ENCODE data around the gene LBH.

LBH gene

GRCh38 chr2:30255026-30255425, 23.7 kb downstream of the LBH start:
- no peaks in the 10 kb centered on the region for H3K9me3 Mint-ChIP-seq

GRCh38 chr2:30255466-30256408, 24.4 kb downstream of the LBH start:
- Mint-ChIP-seq H3K4me1 (peaks cover 48% of the 10 kb centered on the region), H3K27me3 (ENCODE audit: low read depth) (peaks cover 3% of the 10 kb centered on the region), H3K36me3 (ENCODE audit: low read depth) (peaks cover 38% of the 10 kb centered on the region), H3K9me3 (no peaks in the 10 kb centered on the region), H3K4me3 (no peak overlapping the region), H3K27ac (no peak overlapping the region)
- TF ChIP-seq, protein P1, sequence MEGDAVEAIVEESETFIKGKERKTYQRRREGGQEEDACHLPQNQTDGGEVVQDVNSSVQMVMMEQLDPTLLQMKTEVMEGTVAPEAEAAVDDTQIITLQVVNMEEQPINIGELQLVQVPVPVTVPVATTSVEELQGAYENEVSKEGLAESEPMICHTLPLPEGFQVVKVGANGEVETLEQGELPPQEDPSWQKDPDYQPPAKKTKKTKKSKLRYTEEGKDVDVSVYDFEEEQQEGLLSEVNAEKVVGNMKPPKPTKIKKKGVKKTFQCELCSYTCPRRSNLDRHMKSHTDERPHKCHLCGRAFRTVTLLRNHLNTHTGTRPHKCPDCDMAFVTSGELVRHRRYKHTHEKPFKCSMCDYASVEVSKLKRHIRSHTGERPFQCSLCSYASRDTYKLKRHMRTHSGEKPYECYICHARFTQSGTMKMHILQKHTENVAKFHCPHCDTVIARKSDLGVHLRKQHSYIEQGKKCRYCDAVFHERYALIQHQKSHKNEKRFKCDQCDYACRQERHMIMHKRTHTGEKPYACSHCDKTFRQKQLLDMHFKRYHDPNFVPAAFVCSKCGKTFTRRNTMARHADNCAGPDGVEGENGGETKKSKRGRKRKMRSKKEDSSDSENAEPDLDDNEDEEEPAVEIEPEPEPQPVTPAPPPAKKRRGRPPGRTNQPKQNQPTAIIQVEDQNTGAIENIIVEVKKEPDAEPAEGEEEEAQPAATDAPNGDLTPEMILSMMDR (IDR thresholded peaks at IDR 0.05; ENCODE audit: unreplicated experiment in 3 of 3): no peak

More at GRCh38 chr2:30255026-30255425, 23.7 kb downstream of the LBH start:
- no peak overlapping the region for H3K27ac Mint-ChIP-seq
- H3K36me3 Mint-ChIP-seq (ENCODE audit: low read depth): peaks cover 31% of the 10 kb centered on the region
- peaks cover 3% of the 10 kb centered on the region for H3K27me3 Mint-ChIP-seq (ENCODE audit: low read depth)
- TF ChIP-seq, protein P1 (IDR thresholded peaks at IDR 0.05; ENCODE audit: unreplicated experiment in 3 of 3): no peak
- peaks cover 48% of the 10 kb centered on the region for H3K4me1 Mint-ChIP-seq
- no peak overlapping the region for H3K4me3 Mint-ChIP-seq

DNA sequence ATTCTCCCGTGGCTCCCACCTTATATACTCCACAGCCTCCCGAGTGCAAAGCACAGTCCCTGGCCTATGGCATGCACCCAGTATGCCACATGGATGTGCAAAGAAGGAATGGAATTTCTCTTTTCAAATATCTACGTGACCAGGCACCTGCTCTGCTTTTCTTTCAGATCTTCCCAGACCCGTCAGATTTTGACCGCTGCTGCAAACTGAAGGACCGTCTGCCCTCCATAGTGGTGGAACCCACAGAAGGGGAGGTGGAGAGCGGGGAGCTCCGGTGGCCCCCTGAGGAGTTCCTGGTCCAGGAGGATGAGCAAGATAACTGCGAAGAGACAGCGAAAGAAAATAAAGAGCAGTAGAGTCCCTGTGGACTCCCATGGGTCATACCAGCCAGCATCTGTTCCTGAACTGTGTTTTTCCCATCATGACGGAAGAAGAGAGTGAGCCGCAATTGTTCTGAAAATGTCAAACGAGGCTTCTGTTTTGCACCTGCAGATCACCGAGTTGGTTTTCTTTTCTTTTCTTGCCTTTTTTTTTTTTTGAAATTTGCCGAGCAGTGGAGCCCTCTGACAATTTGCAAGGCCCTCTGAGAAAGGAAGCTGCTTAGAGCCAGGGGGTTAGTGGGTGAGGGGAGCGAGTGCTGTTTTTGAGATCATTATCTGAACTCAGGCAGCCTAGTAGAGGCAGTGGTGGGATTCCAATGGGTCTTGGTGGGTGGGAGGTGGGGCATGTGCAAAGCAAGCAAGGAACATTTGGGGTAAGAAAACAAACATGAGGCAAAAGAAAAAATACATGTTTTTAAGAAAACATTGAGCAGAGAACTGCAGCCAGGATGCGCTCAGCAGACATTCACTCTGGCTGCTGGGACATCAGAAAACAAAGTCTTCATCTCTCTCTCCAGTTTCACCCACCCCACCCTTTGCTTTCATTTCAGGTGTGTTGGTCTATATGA, 26.2 kb downstream of the LBH start:
- TF ChIP-seq, protein P1 (IDR thresholded peaks at IDR 0.05; ENCODE audit: unreplicated experiment in 3 of 3): no peak
- peaks cover 3% of the 10 kb centered on the region for H3K27me3 Mint-ChIP-seq (ENCODE audit: low read depth)
- no peak overlapping the region for H3K27ac Mint-ChIP-seq
- H3K36me3 Mint-ChIP-seq (ENCODE audit: low read depth): peaks cover 44% of the 10 kb centered on the region
- peaks cover 8% of the 10 kb centered on the region for H3K9me3 Mint-ChIP-seq
- no peak overlapping the region for H3K4me3 Mint-ChIP-seq
- H3K4me1 Mint-ChIP-seq: peaks cover 38% of the 10 kb centered on the region

- TF ChIP-seq, protein P1 (IDR thresholded peaks at IDR 0.05; ENCODE audit: unreplicated experiment in 3 of 3): no peak
- Mint-ChIP-seq H3K27me3 (ENCODE audit: low read depth) (peaks cover 3% of the 10 kb centered on the region), H3K36me3 (ENCODE audit: low read depth) (peaks cover 44% of the 10 kb centered on the region), H3K27ac (no peak overlapping the region), H3K4me1 (peaks cover 23% of the 10 kb centered on the region), H3K9me3 (peaks cover 15% of the 10 kb centered on the region), H3K4me3 (no peak overlapping the region)
These were observed 27.7 kb downstream of the LBH start for GRCh38 chr2:30259071-30259470.

DNA sequence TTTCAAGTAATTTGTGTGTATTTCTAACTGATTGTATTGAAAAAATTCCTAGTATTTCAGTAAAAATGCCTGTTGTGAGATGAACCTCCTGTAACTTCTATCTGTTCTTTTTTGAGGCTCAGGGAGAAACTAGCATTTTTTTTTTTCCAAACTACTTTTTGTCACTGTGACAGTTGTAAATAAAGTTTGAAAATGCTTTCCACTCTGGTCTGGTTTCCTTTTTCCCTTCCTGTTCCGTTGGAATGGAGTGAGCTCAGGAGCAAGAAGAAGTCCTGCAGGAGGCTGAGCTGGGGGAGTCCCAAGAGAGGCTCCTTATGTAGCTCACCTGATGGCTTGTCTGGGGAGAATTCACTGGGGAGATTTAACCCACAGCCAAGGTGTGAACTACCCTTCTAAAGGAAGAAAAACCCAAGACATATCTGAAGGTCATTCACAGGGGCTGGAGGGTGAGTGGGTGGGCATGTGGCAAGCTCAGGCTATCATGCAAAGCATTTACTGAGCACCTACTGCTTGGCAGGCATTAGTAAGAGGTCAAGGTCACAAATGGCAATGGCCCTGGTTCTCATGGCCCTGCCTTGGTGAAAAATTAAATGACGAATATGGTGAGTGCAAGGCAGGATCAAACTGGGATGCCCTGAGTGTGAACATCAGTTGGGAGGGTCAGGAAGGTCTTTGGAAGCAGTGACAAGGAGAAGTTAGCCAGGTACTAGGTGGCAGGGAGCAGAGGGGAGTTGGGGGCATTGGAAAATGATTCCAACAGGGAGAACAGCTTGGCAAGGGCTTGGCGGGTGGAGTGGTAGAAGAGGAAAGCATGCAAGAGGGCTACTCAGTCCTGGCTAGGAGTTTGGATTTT, 28.7 kb downstream of the LBH start:
- H3K36me3 Mint-ChIP-seq (ENCODE audit: low read depth): peaks cover 44% of the 10 kb centered on the region
- TF ChIP-seq, protein P1 (IDR thresholded peaks at IDR 0.05; ENCODE audit: unreplicated experiment in 3 of 3): no peak
- no peak overlapping the region for H3K27ac Mint-ChIP-seq
- H3K9me3 Mint-ChIP-seq: peaks cover 15% of the 10 kb centered on the region
- no peak overlapping the region for H3K4me3 Mint-ChIP-seq
- peaks cover 22% of the 10 kb centered on the region for H3K4me1 Mint-ChIP-seq
- H3K27me3 Mint-ChIP-seq (ENCODE audit: low read depth): peaks cover 3% of the 10 kb centered on the region

Data from nephron (organoid).